ENCODE data around the gene EXOC2. TPM values are rescaled to one million over a fixed set of nuclear protein-coding genes. Genes with fewer than 3 reads are reported as not detected.

The EXOC2 gene
- total RNA-seq, 2 donors from 2014 or later, result 28.1 to 35.0 TPM

DNA sequence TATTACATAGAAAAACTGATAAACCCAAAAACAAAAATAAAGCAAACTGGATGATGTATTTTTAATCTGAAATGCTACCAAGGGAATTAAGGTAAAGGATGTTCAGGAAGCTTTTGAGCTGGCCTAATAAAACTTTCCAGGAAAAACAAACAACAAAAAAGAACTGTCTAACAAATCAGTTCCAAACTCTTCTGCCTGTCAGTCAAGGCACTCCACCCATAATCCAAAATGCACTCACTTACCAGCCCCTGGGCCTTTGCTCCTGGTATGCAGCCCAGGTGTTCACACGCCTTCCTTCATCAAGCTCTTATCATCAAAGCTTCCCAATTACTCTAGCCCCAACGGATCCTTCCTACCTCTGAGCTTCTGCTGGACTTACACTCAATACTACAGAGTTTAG lies 3.7 kb downstream of the EXOC2 start:
- H3K27ac ChIP-seq (ENCODE audit: low read depth, low read length), result no peak overlapping the region
- peaks cover 24% of the 10 kb centered on the region for H3K4me1 Mint-ChIP-seq
- 40 to 50% methylated on average over 2 of the region's 2 CpGs for WGBS, 2 experiments (ENCODE audit: insufficient coverage in 1 of 2, insufficient read length in 1 of 2)
- no peak overlapping the region for H3K9ac ChIP-seq (ENCODE audit: extremely low read depth, low read length, poor library complexity, severe bottlenecking)
- no peaks in the 10 kb centered on the region for H3K27me3 Mint-ChIP-seq (ENCODE audit: insufficient read depth)
- H3K4me1 ChIP-seq (ENCODE audit: control insufficient read depth, insufficient read depth, low read length), result no peaks in the 10 kb centered on the region
- TF ChIP-seq, protein P1, sequence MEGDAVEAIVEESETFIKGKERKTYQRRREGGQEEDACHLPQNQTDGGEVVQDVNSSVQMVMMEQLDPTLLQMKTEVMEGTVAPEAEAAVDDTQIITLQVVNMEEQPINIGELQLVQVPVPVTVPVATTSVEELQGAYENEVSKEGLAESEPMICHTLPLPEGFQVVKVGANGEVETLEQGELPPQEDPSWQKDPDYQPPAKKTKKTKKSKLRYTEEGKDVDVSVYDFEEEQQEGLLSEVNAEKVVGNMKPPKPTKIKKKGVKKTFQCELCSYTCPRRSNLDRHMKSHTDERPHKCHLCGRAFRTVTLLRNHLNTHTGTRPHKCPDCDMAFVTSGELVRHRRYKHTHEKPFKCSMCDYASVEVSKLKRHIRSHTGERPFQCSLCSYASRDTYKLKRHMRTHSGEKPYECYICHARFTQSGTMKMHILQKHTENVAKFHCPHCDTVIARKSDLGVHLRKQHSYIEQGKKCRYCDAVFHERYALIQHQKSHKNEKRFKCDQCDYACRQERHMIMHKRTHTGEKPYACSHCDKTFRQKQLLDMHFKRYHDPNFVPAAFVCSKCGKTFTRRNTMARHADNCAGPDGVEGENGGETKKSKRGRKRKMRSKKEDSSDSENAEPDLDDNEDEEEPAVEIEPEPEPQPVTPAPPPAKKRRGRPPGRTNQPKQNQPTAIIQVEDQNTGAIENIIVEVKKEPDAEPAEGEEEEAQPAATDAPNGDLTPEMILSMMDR (conservative IDR thresholded peaks at IDR 0.05), result no peak
- no peak for DNase-seq
- no peak overlapping the region for H3K4me3 Mint-ChIP-seq
- no peaks in the 10 kb centered on the region for H3K9me3 Mint-ChIP-seq
- no peaks in the 10 kb centered on the region for H3K9me3 ChIP-seq (ENCODE audit: control insufficient read depth, low read length)
- peaks cover 5% of the 10 kb centered on the region for H3K36me3 ChIP-seq (ENCODE audit: control insufficient read depth, insufficient read depth, low read length)
- no peaks in the 10 kb centered on the region for H3K27me3 ChIP-seq (ENCODE audit: control insufficient read depth, insufficient read depth, low read length, poor library complexity, severe bottlenecking)
- H3K27ac Mint-ChIP-seq, result no peak overlapping the region
- H3K4me3 ChIP-seq (ENCODE audit: low read length), result no peak overlapping the region
- peaks cover 4% of the 10 kb centered on the region for H3K36me3 Mint-ChIP-seq (ENCODE audit: low read depth)

DNA sequence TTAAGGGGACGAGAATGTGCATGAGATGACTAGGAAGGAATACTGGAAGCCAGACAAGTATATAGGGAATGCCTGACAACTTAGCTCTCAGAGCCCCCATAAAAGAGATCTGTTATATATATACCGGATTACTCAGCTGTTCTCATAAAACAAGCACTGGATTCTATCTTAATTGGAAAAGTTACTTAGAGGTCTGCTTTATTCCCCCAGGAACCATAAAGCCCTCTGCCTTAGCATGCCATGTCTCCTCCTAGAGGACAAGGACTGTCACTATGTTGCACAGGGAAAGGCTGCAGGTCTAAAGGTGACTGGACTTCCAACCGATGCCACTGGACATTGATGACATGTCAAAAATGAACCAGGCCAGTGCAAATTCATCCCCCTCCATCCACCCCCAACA lies 6.4 kb downstream of the EXOC2 start:
- no peaks in the 10 kb centered on the region for H3K9me3 ChIP-seq (ENCODE audit: control insufficient read depth, low read length)
- WGBS, 2 experiments (ENCODE audit: insufficient coverage in 1 of 2, insufficient read length in 1 of 2), result 93% methylated on average over 2 of the region's 3 CpGs; no CpG with 5 or more reads in 1 of the 2 experiments

DNA sequence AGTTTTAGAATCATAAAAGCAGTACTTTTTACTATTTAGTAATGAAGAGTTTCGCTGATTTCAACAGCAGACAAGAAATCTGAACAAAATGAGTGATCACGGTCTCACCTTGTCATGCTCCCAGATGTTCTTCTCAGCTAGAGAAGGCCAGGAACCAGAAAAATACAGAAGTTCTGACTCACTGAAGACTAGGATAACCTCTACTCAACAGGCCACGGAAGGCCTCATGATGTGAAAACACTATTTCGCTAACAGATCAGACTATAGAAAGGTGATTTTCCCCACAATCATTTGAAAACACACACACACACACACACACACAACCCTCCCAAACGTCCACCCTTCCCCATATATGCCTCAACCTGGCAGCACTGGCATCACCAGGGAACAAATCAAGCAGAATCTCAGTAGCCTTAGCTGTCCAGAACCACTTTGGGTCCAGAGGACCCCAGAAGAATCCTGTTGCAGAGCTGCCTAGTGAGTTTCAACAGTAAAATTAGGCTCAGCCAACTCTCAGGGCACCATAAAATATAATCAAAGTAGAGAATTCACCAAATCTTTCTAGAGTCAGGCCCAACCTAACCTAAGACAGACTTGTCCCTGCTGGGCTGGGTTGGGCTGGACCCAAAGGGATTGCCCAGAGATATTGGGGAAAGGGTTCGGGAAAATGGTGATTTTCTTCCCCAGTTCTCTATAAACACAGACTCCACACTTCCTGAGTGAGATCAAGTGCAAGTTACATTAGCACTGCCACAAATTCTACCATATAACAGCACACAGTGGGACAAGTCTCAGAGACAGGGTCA lies 7.9 kb downstream of the EXOC2 start:
- peaks cover 15% of the 10 kb centered on the region for H3K4me1 ChIP-seq (ENCODE audit: control insufficient read depth, insufficient read depth, low read length)
- H3K27ac ChIP-seq (ENCODE audit: low read depth, low read length), result no peak overlapping the region
- no peaks in the 10 kb centered on the region for H3K9me3 ChIP-seq (ENCODE audit: control insufficient read depth, low read length)
- H3K36me3 Mint-ChIP-seq (ENCODE audit: low read depth), result peaks cover 4% of the 10 kb centered on the region
- DNase-seq, result no peak
- H3K9me3 Mint-ChIP-seq, result no peaks in the 10 kb centered on the region
- TF ChIP-seq, protein P1 (conservative IDR thresholded peaks at IDR 0.05), result no peak
- no peaks in the 10 kb centered on the region for H3K27me3 ChIP-seq (ENCODE audit: control insufficient read depth, insufficient read depth, low read length, poor library complexity, severe bottlenecking)
- no peaks in the 10 kb centered on the region for H3K27me3 Mint-ChIP-seq (ENCODE audit: insufficient read depth)
- H3K4me1 Mint-ChIP-seq, result peaks cover 39% of the 10 kb centered on the region
- 86 to 97% methylated on average over 5 to 6 of the region's 6 CpGs for WGBS, 2 experiments (ENCODE audit: insufficient coverage in 1 of 2, insufficient read length in 1 of 2)
- H3K9ac ChIP-seq (ENCODE audit: extremely low read depth, low read length, poor library complexity, severe bottlenecking), result no peak overlapping the region
- peaks cover 5% of the 10 kb centered on the region for H3K36me3 ChIP-seq (ENCODE audit: control insufficient read depth, insufficient read depth, low read length)
- peak overlapping the region; percentile 49 for H3K27ac Mint-ChIP-seq
- H3K4me3 ChIP-seq (ENCODE audit: low read length), result no peak overlapping the region
- no peak overlapping the region for H3K4me3 Mint-ChIP-seq

More for the DNA sequence above, 6.4 kb downstream of the EXOC2 start:
- Histone ChIP-seq H3K27me3 (ENCODE audit: control insufficient read depth, insufficient read depth, low read length, poor library complexity, severe bottlenecking) (no peaks in the 10 kb centered on the region), H3K36me3 (ENCODE audit: control insufficient read depth, insufficient read depth, low read length) (peaks cover 5% of the 10 kb centered on the region), H3K9ac (ENCODE audit: extremely low read depth, low read length, poor library complexity, severe bottlenecking) (no peak overlapping the region), H3K27ac (ENCODE audit: low read depth, low read length) (no peak overlapping the region), H3K4me3 (ENCODE audit: low read length) (no peak overlapping the region), H3K4me1 (ENCODE audit: control insufficient read depth, insufficient read depth, low read length) (peaks cover 9% of the 10 kb centered on the region)
- Mint-ChIP-seq H3K9me3 (no peaks in the 10 kb centered on the region), H3K36me3 (ENCODE audit: low read depth) (peaks cover 4% of the 10 kb centered on the region), H3K27ac (no peak overlapping the region), H3K4me1 (peaks cover 31% of the 10 kb centered on the region), H3K4me3 (no peak overlapping the region), H3K27me3 (ENCODE audit: insufficient read depth) (no peaks in the 10 kb centered on the region)
- TF ChIP-seq, protein P1 (conservative IDR thresholded peaks at IDR 0.05), result peak; percentile 66
- no peak for DNase-seq

Measured in endodermal cell (in vitro differentiated cells).